Ishikawa (cell line): ENCODE data around the gene HECTD2.

Experiments used
- CEBPB ChIP-seq: IDR thresholded peaks from 2 replicates; pipeline ENCODE4 v1.6.1; 2012
- CREB1 ChIP-seq: IDR thresholded peaks from 2 replicates; pipeline ENCODE4 v1.6.1; 2012; ENCODE audit warnings: low read depth
- EGR1 ChIP-seq: IDR thresholded peaks from 2 replicates; pipeline ENCODE4 v1.6.1; 2012
- EP300 ChIP-seq: IDR thresholded peaks from 2 replicates; pipeline ENCODE4 v1.6.1; 2012; ENCODE audit warnings: borderline replicate concordance
- FOXM1 ChIP-seq: IDR thresholded peaks from 2 replicates; pipeline ENCODE4 v1.6.1; 2012; ENCODE audit warnings: low read depth, borderline replicate concordance
- MAX ChIP-seq: IDR thresholded peaks from 2 replicates; pipeline ENCODE4 v1.6.1; 2012
- NFIC ChIP-seq: IDR thresholded peaks from 2 replicates; pipeline ENCODE4 v1.6.1; 2012
- RAD21 ChIP-seq: IDR thresholded peaks from 2 replicates; pipeline ENCODE4 v1.6.1; 2012; ENCODE audit warnings: low read depth
- REST ChIP-seq: IDR thresholded peaks from 2 replicates; pipeline ENCODE4 v1.6.1; 2012; ENCODE audit warnings: low read depth, mild to moderate bottlenecking
- TAF1 ChIP-seq: IDR thresholded peaks from 2 replicates; pipeline ENCODE4 v1.6.1; 2012; ENCODE audit warnings: low read depth, mild to moderate bottlenecking
- TCF12 ChIP-seq: IDR thresholded peaks from 2 replicates; pipeline ENCODE4 v1.6.1; 2012; ENCODE audit warnings: low read depth
- TEAD4 ChIP-seq: IDR thresholded peaks from 2 replicates; pipeline ENCODE4 v1.6.1; 2012
- YY1 ChIP-seq: IDR thresholded peaks from 2 replicates; pipeline ENCODE4 v1.6.1; 2012; ENCODE audit warnings: low read depth
- ZBTB7A ChIP-seq: IDR thresholded peaks from 2 replicates; pipeline ENCODE4 v1.6.1; 2012; ENCODE audit warnings: low read depth
- TF ChIP-seq, protein P1 (sequence below): IDR thresholded peaks from 2 replicates; pipeline ENCODE4 v1.6.1; 2012

The HECTD2 gene

GRCh38 chr10:91495402-91495801, 85.3 kb downstream of the HECTD2 start:
- TF ChIP-seq NFIC (no peak), TEAD4 (no peak), RAD21 (no peak), FOXM1 (no peak), CREB1 (no peak), EGR1 (no peak), CEBPB (no peak), TAF1 (no peak), REST (no peak), MAX (no peak)
- TF ChIP-seq, protein P1, sequence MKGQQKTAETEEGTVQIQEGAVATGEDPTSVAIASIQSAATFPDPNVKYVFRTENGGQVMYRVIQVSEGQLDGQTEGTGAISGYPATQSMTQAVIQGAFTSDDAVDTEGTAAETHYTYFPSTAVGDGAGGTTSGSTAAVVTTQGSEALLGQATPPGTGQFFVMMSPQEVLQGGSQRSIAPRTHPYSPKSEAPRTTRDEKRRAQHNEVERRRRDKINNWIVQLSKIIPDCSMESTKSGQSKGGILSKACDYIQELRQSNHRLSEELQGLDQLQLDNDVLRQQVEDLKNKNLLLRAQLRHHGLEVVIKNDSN = no peak

DNA sequence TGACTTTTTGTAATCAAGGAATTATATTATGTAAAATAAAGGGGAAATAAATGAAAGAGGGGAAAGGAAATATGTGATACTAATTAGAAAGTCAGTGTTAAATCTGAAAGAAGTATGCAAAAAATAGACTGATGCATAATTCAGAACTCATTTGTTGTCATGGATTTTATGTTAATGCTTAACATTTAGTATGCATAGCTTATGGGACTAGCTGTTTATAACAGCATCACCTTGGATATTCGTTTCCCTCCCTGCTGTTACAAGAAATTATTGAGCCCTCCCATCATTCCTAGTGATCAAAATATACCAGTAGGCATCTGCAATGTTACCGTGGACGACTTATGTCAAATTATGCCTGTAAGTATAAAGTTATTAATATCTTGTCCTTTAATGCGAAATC, 85.9 kb downstream of the HECTD2 start:
- TF ChIP-seq NFIC (no peak), CREB1 (no peak), ZBTB7A (no peak), TCF12 (no peak), CEBPB (no peak), TAF1 (no peak), EGR1 (no peak), TEAD4 (no peak), FOXM1 (no peak)

DNA sequence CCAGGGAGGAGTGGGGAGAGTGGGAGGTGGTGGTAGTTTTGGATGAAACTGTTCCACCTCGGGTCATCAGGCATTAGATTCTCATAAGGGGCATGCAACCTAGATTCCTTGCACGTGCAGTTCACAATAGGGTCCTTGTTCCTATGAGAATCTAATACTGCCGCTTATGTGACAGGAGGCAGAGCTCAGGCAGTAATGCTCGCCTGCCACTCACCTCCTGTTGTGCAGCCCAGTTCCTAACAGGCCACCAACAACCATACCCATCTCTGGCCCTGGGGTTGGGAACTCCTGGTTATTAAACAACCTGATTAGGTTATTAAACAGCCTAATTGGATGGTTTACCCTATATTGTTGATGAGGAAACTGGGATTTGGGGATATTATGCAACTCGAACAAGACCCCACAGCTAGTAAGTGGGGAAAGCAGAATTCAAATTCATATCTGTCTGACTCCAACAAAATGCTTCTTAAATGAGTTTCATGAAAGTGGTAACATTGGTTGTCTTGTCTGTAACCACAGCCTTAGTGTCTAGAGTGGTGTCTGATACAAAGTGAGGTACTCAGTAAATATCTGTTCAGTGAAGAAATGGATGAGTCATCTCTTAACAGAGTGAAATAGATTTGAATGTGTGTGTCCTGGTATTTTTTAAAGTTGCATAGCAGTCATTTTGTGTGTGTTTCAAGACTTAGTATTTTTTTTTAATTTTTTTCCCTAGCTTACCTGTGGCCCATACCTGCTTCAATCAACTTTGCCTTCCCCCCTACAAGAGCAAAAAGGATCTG, 101.6 kb downstream of the HECTD2 start:
- no peak for TF ChIP-seq ZBTB7A
- no peak for TF ChIP-seq YY1
- TF ChIP-seq CREB1 = no peak
- no peak for TF ChIP-seq EP300
- no peak for TF ChIP-seq EGR1
- TF ChIP-seq REST = no peak
- TF ChIP-seq TCF12 = no peak
- no peak for TF ChIP-seq NFIC
- no peak for TF ChIP-seq MAX
- TF ChIP-seq TEAD4 = no peak
- TF ChIP-seq FOXM1 = no peak
- TF ChIP-seq CEBPB = no peak
- no peak for TF ChIP-seq TAF1
- no peak for TF ChIP-seq RAD21
- TF ChIP-seq, protein P1 = no peak

DNA sequence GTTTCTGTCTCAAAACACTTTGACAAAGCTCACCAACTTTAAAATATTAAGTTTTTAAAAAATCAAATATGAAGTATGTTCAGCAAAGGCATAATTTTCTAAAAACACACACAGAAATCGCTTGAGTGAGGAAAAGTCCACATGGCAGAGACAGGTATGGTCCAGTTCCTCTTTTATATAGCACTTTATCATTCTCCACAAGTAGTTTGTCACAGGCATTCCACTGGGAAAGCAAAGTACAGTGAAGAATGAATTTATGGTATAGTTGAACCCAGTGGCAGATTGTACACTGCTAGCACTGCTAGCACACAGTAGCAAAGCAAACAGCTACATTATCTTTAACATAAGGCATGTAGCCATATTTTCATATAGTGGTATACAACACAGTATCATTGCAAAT, 102.3 kb downstream of the HECTD2 start:
- no peak for TF ChIP-seq TAF1
- TF ChIP-seq EGR1 = no peak
- TF ChIP-seq EP300 = no peak
- no peak for TF ChIP-seq REST
- no peak for TF ChIP-seq CREB1
- TF ChIP-seq, protein P1 = no peak
- TF ChIP-seq ZBTB7A = no peak
- TF ChIP-seq TCF12 = no peak
- TF ChIP-seq FOXM1 = no peak
- no peak for TF ChIP-seq CEBPB
- TF ChIP-seq MAX = no peak
- no peak for TF ChIP-seq TEAD4
- TF ChIP-seq NFIC = no peak
- TF ChIP-seq RAD21 = no peak
- no peak for TF ChIP-seq YY1
